ENCODE data around the gene TCF3.

- TF ChIP-seq MAX (IDR thresholded peaks at IDR 0.05) (no peak), REST (IDR thresholded peaks at IDR 0.05; ENCODE audit: low read depth) (no peak), YY1 (IDR thresholded peaks at IDR 0.05; ENCODE audit: low read depth) (no peak), CEBPB (IDR thresholded peaks at IDR 0.05) (no peak)
Measured at GRCh38 chr19:1656988-1657536, 4.6 kb upstream of the TCF3 start.

Measured in Ishikawa (cell line).